RWPE2 (cell line): ENCODE results near the gene FMO5.
"Not testable (repeated sequence)": the region's sequence is repeated elsewhere in the genome, so short reads cannot be mapped to it uniquely, and the experiment has no call there.

Experiments
- ATAC-seq: fragments of 200-7000 bp; cut with Tn5 transposase; 3 replicates; pipeline ENCODE4 v1.9.1; 2021; ENCODE audit warnings: low read depth
- DNase-seq: peaks from one replicate; pipeline ENCODE4 v3.0.0-alpha.2; 2020; ENCODE audit warnings: low spot score
- H3K27ac ChIP-seq: fragments of 450-650 bp; 2 replicates; pipeline ENCODE4 v1.5.1; 2017; ENCODE audit warnings: mild to moderate bottlenecking; ENCODE audit not compliant: poor library complexity, severe bottlenecking
- H3K27me3 ChIP-seq: fragments of 250-450 bp; sonication (Bioruptor Pico); 2 replicates; pipeline ENCODE4 v1.5.1; 2021; ENCODE audit warnings: mild to moderate bottlenecking, moderate library complexity; ENCODE audit not compliant: insufficient read depth, poor library complexity, severe bottlenecking
- H3K36me3 ChIP-seq: fragments of 250-450 bp; sonication (Bioruptor Pico); 2 replicates; pipeline ENCODE4 v1.5.1; 2020; ENCODE audit warnings: low read depth, mild to moderate bottlenecking, moderate library complexity
- H3K4me1 ChIP-seq: fragments of 250-450 bp; sonication (Bioruptor Pico); 2 replicates; pipeline ENCODE4 v1.5.1; 2021; ENCODE audit warnings: mild to moderate bottlenecking, moderate library complexity; ENCODE audit not compliant: insufficient read depth, poor library complexity, severe bottlenecking
- H3K4me3 ChIP-seq: fragments of 250-450 bp; sonication (Bioruptor Pico); 2 replicates; pipeline ENCODE4 v1.5.1; 2021; ENCODE audit warnings: mild to moderate bottlenecking, moderate library complexity; ENCODE audit not compliant: severe bottlenecking
- H3K9me3 ChIP-seq: fragments of 250-450 bp; sonication (Bioruptor Pico); 2 replicates; pipeline ENCODE4 v1.5.1; 2021; ENCODE audit warnings: mild to moderate bottlenecking, moderate library complexity; ENCODE audit not compliant: severe bottlenecking
- TF ChIP-seq, protein P1 (sequence below): fragments of 450-650 bp; IDR thresholded peaks from one replicate; pipeline ENCODE4 v1.5.1; 2017; ENCODE audit warnings: mild to moderate bottlenecking, moderate library complexity; ENCODE audit not compliant: poor library complexity, severe bottlenecking

Gene FMO5

DNA sequence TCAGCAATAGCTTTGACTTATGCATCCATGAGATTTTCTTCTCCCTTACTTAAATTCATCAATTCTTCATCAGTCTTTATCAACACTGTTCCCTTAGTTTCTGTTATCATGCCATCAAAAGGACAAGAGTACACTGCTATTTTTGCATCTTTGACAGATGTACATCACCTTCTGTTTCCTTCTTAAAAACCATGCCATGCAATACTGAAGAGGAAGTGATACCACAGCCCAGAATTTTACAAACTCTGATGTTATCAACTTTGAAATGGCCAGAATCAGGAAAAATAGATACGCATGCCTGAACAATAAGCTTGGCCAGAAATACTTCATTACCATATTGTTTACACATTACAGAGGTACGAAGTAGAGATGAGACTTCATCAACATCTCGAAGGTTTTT lies 21.1 kb downstream of the FMO5 start:
- TF ChIP-seq, protein P1, sequence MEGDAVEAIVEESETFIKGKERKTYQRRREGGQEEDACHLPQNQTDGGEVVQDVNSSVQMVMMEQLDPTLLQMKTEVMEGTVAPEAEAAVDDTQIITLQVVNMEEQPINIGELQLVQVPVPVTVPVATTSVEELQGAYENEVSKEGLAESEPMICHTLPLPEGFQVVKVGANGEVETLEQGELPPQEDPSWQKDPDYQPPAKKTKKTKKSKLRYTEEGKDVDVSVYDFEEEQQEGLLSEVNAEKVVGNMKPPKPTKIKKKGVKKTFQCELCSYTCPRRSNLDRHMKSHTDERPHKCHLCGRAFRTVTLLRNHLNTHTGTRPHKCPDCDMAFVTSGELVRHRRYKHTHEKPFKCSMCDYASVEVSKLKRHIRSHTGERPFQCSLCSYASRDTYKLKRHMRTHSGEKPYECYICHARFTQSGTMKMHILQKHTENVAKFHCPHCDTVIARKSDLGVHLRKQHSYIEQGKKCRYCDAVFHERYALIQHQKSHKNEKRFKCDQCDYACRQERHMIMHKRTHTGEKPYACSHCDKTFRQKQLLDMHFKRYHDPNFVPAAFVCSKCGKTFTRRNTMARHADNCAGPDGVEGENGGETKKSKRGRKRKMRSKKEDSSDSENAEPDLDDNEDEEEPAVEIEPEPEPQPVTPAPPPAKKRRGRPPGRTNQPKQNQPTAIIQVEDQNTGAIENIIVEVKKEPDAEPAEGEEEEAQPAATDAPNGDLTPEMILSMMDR, result no peak
- H3K27me3 ChIP-seq, result no peaks in the 10 kb centered on the region
- no peak overlapping the region for H3K4me3 ChIP-seq
- DNase-seq, result no peak
- H3K27ac ChIP-seq, result no peak overlapping the region
- H3K9me3 ChIP-seq, result no peaks in the 10 kb centered on the region
- H3K4me1 ChIP-seq, result no peaks in the 10 kb centered on the region
- ATAC-seq, result no peak
- no peaks in the 10 kb centered on the region for H3K36me3 ChIP-seq

DNA sequence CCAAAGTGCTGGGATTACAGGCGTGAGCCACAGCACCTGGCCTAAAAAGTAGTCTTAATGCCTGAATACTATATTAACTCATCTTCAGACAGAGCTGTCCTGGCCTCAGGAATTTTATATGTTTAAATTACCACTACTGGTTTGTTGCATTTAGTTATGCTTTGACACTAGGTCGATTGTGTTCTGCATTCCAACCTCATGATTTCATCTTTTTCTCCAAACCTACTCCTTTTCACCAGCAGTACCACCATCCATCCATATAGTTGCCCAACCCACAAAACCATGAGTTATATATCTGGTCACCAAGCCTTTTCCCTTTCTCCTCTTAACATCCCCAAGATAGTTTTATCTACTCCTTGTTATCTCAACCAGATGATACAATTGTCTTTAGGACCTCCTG lies 22.6 kb downstream of the FMO5 start:
- Histone ChIP-seq H3K9me3 (no peaks in the 10 kb centered on the region), H3K4me3 (no peak overlapping the region), H3K27ac (no peak overlapping the region), H3K4me1 (no peaks in the 10 kb centered on the region), H3K27me3 (no peaks in the 10 kb centered on the region), H3K36me3 (no peaks in the 10 kb centered on the region)
- ATAC-seq (no peak), DNase-seq (no peak)
- TF ChIP-seq, protein P1, result no peak

DNA sequence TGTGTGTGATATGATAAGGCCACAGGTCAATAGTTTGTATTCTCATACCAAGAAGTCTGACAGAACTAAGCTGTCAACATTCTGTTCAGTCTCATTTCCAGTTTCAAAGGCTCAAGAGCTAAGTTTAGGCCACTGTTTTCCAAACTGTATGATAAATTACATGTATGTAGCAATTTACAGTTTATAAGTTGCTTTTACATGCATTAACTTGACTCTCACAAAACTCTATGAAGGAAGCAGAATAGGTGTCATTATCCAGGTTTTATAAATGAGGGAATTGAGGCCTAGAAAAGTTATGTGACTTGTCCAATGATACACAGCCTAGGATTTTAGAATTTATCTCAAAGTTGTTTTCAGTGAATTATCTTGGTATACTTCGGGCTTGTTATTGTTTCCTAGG lies 23.4 kb downstream of the FMO5 start:
- H3K27me3 ChIP-seq, result no peaks in the 10 kb centered on the region
- DNase-seq (no peak), ATAC-seq (no peak)
- TF ChIP-seq, protein P1, result no peak
- H3K36me3 ChIP-seq, result no peaks in the 10 kb centered on the region
- H3K4me1 ChIP-seq, result no peaks in the 10 kb centered on the region
- H3K27ac ChIP-seq, result no peak overlapping the region
- no peak overlapping the region for H3K4me3 ChIP-seq
- no peaks in the 10 kb centered on the region for H3K9me3 ChIP-seq

DNA sequence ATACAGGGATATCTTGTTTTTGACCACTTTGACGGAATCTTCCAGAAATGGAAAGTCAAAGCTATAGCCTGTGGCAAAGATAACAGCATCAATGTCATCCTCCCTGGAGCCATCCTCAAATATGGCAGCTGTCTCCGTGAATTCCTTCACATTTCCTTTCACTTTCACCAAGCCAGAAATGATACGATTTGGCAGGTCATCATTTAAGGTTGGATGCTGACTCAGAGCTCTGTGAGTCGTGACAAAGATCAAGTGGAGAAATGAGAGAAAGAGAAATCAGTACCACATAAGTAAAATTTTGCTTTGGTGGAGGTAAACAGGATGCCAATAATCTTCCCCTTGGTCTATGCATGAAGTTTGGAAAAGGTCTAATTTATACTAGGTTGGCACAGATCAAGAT lies 23.9 kb downstream of the FMO5 start:
- ATAC-seq (no peak), DNase-seq (no peak)
- H3K4me1 ChIP-seq, result no peaks in the 10 kb centered on the region
- H3K4me3 ChIP-seq, result no peak overlapping the region
- no peaks in the 10 kb centered on the region for H3K27me3 ChIP-seq
- TF ChIP-seq, protein P1, result no peak
- no peaks in the 10 kb centered on the region for H3K36me3 ChIP-seq
- H3K9me3 ChIP-seq, result no peaks in the 10 kb centered on the region
- H3K27ac ChIP-seq, result no peak overlapping the region

DNA sequence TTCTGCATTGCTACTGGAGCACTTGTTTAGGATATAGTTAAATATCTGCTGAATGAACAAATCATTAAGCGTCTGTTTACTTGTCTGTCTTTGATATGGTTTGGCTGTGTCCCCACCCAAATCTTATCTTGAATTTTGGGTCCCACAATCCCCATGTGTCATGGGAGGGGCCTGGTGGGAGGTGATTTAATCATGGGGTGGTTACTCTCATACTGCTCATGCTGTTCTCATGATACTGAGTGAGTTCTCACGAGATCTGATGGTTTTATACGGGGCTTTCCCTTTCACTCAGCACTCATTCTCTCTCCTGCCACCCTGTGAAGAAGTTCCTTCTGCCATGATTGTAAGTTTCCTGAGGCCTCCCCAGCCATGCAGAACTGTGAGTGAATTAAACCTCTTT lies 27.8 kb downstream of the FMO5 start:
- not testable (repeated sequence) for ATAC-seq, H3K9me3 ChIP-seq, H3K4me1 ChIP-seq, H3K27ac ChIP-seq, H3K36me3 ChIP-seq, H3K4me3 ChIP-seq, H3K27me3 ChIP-seq, DNase-seq
